MV-4-11 (cell line): ENCODE measurements around the gene CYP4A22.
"Not testable (repeated sequence)": the region's sequence is repeated elsewhere in the genome, so short reads cannot be mapped to it uniquely, and the experiment has no call there.

ENCODE experiments used
- DNase-seq: peaks from one replicate; lab custom pipeline; 2025; lab: John Stamatoyannopoulos, UW

Gene CYP4A22

DNA sequence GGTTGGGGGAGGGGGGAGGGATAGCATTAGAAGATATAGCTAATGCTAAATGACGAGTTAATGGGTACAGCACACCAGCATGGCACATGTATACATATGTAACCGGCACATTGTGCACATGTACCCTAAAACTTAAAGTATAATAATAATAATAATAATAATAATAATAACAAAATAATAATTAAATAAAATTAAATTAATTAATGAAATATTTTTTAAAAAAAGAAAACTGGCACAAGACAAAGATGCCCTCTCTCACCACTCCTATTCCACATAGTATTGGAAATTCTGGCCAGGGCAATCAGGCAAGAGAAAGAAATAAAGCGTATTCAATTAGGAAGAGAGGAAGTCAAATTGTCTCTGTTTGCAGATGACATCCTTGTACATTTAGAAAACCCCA lies 20.7 kb downstream of the CYP4A22 start:
- not testable (repeated sequence) for DNase-seq

DNA sequence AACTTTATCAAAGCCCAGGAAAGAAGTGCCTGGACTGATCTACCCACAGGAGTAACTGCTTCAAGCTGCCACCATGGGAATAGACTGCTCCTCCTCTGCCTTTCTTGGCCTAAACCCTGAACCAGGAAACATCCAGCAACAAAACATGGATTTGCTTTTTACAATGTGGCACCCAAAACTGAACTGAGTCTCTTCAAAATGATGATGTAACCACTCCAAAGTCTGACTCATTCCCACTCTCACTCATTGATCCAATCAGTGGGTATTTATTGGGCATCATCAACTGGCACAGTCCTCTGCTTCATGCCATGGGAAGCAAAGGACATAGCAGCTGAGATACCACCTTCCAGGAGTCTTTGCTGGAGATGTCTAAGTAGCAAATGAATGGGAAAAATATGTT lies 23.5 kb downstream of the CYP4A22 start:
- no peak for DNase-seq

DNA sequence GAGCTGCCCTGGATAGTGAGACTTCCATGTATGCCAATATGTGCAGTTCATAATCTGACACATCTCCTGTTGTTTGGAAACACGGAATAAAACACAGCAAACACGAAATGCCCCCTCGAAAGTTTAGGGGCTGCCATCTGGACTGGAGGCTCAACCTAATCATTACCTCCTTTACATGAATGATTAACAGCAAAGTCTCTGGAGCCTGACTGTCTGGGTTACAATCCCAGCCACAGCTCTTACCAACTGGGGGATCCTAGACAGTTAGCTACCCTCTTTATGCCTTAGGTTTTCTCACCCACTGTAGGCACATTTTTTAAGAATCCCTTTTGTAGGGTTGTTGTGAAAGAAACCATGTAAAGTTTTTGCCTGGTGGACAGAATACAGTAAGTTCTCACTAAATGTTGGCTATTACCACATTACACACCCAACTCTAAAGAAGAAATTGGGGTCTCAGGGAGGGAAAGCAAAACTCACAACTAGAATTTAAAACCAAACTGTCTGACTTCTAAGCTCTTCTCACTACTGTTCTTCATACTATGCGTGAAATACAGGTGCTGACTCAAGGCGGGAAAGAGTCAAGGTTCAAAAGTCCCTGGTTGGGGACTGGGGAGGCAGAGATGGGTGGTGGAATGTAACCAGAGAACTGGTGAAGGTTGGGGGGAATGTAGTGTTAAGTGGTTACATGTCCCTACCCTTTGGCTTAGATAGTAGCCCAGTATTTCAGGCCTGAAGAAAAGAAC lies 24.2 kb downstream of the CYP4A22 start:
- DNase-seq: no peak

DNA sequence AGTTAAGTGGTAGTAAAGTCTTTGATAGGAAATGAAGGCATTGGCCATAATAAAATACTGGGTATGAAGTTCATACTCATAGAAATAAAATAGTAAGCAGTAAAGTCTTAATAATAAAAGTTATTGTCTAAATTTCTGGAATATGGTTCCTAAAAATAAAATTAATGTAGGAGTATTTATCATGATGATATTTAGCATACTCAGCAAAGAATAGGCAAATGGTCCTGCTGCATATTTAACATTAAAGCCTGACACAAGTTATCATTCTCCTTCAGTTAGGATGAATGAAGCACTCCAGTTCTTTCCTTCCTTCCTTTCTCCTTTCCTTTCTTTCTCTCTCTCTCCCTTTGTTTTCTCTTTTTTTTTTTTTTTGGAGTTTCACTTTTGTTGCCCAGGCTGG lies 27.3 kb downstream of the CYP4A22 start:
- DNase-seq: no peak

DNA sequence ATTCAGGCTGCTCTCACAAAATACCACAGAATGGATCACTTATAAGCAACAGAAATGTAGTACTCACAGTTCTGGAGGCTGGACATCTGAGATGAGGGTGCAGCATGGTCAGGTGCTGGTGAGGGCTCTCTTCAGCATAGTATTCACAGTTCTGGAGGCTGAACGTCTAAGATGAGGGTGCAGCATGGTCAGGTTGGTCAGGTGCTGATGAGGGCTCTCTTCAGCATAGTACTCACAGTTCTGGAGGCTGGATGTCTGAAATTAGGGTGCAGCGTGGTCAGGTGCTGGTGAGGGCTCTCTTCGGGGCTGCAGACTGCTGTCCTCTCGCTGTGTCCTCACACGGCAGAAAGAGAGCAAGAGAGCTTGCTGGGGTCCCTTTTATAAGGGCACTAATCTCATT lies 35.5 kb downstream of the CYP4A22 start:
- DNase-seq: no peak

DNA sequence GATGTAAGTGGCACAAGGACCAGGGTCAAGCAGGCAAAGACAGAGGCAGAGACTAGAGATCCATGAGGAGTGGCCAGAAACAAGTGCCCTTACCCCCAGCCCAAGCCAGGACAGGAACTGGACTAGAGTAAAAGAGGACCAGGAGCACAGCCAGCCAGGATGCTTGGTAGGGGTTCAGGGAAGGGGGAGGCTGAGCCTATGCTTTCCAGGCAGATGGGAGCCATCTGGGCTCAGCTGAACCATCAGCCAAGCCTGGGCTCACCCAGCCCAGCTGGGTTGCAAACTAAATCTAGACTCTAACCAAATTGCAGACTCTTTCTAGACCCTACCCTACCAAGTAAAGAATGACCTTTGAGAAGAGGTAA lies 37.4 kb downstream of the CYP4A22 start:
- no peak for DNase-seq

DNA sequence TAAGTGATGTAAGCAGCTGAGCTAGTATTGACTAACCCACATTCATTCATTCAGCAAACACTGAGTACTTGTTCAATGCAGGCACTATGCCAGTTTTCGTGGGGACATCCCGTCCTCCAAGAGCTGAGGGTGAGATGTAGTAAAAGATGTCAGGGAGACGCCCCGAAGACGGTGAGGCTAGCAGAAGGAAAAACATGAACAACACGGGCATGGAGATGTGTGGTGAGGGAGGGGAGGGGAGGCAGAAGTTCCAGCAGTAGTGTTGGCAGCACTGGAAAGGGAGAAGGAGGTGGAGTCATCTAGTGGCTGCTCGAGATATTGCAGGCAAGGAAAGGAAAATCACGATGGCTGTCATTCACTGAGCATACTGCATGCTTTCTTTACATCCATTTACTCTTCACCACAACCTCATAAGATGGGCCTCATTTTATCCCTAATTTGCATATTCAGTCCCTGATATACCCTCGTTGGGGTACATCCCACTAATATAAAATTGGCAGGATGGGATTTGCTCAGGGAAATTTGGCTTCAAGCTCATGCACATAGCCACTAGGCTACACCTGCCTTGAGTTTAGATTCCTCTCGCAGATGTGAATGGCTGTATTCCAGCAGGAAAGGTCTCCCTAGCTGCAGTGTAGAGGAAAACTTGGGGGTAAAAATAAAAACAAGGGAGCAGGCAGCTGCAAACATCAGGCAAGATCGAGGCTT lies 38.1 kb downstream of the CYP4A22 start:
- DNase-seq: peak; percentile 56

DNA sequence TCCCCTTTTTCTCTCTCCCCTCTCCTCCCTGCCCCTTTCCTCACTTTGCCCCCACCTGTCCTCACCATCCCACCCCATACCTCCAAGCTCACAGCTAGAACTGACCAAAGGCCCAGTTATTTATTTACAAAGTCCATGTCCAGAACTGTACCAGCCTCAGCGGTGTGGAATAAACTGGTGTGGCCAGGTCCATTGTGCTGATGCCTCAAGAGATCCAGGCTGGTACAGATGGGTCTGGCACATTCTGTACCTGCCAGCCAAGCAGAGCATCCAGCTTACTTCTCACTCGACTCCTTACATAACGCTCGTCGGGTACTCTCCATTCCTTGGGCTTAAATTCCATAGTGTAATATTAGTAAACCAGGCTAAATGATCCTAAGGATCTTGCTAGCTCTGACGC lies 40.8 kb downstream of the CYP4A22 start:
- DNase-seq: no peak

DNA sequence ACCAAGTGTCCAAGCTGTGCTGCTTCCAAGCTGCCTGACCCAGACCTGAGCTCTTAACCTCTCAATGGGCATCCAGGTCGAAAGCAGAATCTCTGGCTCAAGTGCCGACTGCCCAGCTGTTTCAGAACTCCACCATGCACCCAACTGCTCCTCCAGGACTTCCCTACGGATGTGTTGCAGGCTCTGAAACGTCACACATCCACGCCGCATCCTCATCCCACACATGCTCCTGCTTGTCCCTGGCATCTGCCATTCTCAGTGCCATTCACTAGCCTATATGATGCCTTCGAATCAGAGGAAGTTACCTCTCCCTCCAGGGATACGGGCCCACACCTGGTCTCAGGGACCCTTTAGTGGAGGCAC lies 41.4 kb downstream of the CYP4A22 start:
- DNase-seq: no peak

DNA sequence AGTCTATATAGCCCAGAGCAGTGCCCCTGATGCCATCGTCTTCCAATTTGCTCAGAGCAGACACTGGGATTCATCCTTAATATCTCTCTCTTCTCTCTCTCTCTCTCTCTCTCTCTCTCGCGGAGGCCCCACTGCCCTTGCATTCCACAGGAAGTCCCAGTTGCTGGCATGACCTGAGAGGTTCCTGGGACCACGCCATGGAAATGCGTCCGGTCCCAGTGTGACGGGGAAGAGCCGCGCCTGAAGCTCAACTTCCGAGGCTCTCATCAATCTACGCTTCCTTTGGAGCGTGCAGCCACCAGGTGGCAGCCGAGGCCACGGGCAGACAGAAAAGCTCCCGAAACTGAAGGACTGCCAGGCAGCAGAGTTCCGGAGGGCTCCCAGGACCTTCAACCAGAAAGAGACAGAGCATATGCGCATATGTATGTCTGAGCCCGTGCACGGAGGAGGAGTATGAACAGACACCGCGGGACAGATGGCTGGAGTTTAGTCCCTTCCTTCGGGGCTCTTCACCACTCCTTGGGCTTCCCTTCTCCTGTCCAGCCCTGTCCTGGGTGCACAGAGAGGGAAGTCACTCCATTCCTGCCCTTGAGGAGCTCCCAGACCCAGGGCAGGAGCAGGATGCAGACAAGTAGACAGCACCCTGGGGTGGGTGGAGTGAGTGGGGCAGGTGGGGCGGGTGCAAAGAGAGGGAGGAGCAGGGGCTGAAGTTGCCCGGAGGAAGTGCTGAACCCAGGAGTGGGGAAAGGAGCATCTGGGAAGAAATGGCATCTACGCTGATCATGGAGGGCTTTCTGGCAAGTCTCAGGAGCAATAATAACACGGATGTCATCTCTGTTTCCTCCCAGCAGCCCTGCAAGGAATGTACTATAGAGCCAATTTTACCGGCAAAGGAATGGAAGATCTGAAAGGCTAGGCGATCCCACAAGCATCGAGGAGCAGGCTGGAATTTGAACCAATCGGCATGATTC lies 42.1 kb downstream of the CYP4A22 start:
- DNase-seq: peak; percentile 90

DNA sequence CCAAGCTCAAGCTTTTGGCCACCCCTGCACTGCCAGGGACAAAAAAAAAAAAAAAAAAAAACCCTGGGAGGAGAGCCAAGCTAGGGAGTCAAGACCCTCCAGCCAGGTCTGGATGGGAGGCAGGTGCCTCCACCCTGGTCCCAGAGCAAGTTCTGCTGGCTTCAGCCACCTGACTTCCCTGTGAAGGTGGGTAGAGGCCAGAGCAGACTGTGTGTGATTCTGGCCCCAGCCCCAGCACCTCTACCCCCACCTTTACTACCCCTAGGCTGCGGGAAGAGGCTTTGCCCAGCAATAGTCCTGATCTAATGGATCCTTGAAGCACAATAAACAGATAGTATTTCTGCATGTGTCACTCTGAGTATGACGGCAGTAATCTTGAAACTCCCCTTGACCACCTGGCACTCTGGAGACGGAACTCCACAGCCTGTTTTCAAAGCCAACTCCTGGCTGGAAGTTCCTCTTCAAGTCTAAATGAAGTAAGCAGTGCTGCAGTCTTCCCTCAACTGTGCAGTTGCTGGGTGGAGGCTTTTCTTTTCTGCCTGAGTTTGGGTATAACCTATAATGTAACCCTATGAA lies 42.8 kb downstream of the CYP4A22 start:
- no peak for DNase-seq

DNA sequence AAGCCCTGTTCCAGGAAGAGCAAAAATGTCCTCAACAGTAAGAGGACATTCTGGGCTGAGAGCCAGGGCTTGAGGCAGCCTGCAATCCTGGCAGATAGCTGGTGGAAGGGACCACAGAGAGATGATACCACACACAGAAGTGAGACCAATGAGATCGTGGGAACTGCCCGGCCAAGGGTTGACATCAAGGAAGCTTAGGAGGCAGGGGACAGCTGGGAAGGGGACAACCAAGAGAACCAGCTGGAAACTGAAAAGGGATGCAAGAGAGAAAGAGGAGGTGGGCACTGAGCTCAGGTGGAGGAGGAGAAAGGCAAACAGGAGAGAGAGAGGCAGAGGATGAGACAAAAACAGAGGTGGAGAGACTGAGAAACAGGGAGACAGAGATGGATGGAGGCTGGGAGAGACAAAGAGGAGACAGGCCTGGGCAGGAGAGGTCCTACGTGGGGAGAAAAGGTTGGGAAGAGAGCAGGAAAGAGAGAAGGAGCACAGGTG lies 43.4 kb downstream of the CYP4A22 start:
- no peak for DNase-seq

DNA sequence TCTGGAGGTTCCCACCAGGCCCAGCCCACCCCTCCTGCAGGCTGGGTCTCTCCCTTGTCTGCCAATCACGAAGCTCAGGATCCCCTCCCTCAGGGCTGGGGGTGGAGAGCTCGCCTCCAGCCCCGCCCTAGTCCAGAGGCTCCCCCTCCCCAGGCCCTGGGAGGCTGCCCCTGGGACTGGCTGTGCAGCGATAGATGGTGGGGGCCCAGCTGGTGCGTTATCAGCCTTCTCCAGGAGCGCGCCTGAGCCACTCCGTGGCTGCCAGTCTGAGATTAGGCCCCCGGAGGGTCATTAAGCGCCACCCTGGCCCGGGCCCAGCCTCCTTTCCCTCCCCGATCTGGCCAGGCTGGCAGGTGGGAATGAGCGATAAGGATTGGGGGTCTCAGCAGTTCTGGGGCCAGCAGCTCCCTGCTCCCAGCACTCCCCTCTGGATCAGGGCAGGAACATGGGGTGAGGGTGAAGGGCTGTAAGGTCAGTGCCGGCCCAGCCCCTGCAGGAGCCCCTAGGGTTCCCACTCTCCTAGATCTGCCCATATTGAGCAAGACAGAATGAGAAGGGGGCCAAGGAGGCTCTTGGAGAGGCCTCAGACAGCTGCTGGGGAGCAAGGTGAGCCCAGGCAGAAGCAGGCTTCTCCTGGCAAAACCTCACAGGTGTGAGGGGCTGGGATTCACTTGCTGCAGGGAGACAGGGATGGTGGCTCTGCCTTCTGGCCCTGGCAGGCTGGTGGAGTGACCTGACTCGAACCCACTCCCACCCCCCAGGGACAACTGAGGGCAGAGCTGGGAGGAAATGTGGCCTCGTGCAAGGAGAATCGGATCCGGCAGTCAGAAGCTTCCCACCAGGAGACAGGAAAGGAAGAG lies 44.1 kb downstream of the CYP4A22 start:
- no peak for DNase-seq

DNA sequence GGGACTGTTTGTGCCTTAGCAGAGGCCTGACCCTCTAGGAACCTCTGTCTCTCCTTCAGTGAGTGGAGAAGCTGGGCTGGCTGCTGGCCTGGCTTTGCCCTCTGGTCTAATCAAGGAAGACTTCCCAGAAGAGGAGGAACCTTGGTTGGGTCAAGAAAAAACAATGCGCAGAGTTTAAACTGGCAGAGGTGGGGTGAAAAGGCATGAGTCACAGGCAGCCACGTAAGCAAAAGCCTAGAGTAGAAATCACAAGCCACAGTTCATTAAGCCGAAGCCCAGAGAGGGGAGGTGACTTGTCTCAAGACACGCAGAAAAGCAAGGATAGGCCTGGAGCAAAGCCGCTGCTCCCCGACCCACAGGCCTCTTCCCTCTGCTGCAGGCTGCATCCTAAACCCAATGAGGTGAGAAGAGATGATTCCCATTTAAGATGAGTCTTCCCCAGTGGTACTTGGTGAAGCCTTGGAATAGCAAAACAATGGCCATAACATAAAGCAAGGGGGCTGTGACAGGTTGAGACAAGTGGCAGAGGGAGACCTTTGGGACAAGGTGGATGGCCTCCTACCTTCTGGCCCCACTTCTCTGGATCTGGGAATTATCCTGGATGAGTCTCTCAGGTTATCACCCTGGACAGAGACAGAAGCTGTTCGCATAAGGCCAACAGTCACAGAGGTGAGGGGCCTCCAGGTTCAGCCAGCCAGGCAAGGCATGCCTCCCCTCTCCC lies 44.9 kb downstream of the CYP4A22 start:
- DNase-seq: peak; percentile 19

DNA sequence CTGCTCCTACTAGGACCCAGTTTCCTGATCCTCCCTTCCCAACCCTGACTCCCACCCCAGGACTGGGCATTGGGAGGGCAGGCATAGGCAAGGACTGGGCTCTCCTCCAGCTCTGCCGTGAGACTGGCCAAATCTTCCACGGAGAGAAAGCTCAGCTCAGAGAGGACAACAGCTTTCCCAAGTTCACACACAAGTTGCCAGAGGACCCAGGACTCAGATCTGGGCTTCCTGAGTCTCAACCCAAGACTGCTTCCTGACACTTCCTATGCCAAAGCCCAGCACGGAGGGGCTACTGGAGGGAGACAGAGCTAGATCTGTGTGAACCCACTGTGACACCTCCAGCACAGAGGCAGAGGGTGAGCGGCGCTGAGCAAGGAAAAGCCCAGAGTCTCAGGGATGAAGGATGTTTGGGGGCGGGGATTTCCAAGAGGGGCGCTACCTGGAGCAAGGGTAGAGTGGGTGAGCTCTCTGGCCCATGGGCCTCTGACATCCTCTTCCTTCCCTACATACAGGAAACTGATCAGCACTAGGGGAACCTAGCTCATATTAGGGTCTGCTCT lies 45.5 kb downstream of the CYP4A22 start:
- DNase-seq: no peak

DNA sequence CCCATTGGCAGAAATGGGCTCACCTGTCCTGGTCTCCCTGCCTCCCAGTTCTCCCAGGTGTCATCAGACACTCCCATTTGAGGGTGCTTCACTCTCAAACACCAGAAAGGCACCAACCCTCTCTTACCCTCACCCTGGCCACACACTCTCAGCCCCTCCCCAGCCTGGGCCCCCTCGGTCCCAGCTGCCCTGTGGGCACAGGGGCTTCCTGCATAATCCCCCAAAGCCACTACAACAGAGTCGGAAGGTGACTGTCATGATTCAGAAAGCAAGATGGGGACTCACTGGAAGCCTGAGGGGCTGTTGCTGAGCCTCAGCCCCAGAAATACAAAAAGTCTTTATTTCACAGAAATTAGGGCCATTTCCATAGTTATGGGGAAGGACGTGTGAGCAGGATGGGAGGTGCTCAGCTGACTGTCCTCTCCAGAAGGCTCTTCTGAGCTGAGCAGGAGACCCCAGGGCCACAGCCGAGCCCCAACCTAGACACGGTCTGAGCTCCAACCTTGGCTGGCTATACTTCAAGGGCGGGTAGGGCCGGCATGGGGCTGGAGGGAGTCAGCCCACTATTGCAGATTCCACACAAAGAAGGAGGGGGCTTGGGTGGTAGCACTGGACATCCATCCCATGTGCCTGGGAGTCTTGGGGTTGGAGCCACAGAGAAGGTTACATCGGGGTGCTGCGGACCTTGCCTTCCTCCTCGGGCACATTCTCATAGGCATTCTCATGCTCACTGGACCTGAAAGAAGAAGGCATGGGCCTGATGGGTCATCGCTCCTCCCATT lies 46.3 kb downstream of the CYP4A22 start:
- DNase-seq: no peak

DNA sequence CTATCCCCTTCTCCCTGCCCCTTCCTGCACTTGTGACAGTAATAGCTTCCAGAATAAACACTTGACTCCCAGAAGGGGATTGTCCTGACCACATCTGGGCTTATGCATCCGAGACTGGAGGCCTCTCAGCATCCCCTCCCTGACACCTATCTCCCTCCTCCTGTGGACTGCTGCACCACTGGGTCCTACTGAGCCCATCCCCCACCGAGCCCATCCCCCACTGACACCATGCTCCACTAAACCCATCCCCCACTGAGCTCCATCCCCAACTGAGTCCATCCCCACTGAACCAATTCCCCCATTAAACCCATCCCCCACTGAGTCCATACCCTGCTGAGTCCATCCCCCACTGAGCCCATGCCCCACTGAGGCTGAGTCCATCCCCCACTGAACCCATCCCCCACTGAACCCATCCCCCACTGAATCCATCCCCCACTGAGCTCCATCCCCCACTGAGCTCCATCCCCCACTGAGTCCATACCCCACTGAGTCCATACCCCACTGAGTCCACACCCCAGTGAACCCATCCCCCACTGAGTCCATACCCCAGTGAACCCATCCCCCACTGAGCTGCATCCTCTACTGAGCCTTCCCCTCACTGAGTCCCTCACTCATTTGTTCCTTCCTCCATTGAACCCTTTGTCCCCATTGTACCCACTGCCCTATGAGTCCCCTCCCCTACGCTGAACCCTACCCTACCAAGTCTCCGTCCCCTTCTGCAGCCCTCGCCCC lies 47.0 kb downstream of the CYP4A22 start:
- no peak for DNase-seq

DNA sequence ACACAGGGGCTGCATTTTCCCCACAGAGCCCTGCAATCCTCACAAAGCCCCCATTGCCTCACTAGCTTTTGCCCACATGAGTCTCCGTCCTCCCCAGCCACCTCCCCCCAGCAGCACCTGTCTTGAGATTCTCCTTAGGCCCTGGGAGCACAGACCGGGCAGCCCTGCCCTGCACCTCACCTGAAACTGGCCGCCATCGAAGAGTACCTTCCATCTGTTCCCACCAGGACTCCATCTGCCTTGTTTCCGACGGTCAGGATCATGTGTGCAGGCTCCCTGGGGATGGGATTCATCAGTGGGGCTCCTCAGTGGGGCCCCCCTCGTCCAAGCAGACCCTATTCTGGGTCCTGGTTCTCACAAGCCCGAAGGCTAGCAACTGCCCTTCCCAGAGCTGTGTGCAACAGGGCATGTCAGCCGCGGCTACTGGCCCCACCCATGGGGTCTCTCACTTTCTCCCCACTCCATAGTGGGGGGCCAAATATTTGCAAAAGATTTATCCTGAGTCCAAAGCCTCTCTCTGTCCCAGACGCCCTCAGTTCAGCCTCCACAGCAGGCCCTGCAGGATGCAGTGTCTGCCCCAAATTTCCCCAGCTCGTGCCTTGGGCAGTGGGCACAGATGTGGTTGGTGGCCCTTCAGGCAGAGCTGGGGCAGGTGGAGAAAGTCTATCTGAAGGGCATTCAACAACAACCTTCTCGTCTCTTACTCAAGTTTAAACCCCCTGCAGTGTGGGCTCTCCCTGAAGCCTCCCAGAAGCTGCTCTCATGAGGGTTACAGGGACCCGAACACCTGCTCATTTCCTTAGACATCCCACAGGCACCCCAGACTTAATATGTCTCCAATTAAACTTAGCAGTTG lies 47.8 kb downstream of the CYP4A22 start:
- no peak for DNase-seq
